NCI-H1436 (cell line): ENCODE data around the gene MFSD6.
A peak's percentile ranks its signal among the peaks of the same experiment; 100 is the strongest.
"Not testable (repeated sequence)": the region's sequence is repeated elsewhere in the genome, so short reads cannot be mapped to it uniquely, and the experiment has no call there.

Source experiments
- DNase-seq: peaks from one replicate; lab custom pipeline; 2025; lab: John Stamatoyannopoulos, UW

Gene MFSD6

GRCh38 chr2:190407662-190408537 is at the start of gene MFSD6:
MFSD6 (plus strand) TSS chr2:190408355; CDS start chr2:190436030, 27,675 bp downstream.
- DNase-seq = peak; percentile 49

- not testable (repeated sequence) for DNase-seq
Observed at GRCh38 chr2:190358655-190359448, 49.3 kb upstream of the MFSD6 start.

GRCh38 chr2:190360561-190360960 is 47.6 kb upstream of the MFSD6 start:
- DNase-seq = no peak

- no peak for DNase-seq
Observed at GRCh38 chr2:190360965-190361364, 47.2 kb upstream of the MFSD6 start.

GRCh38 chr2:190361572-190361971 is 46.6 kb upstream of the MFSD6 start:
- DNase-seq = no peak

- DNase-seq = no peak
Observed at GRCh38 chr2:190362894-190363293, 45.3 kb upstream of the MFSD6 start.

GRCh38 chr2:190365499-190366204 is 42.5 kb upstream of the MFSD6 start:
- no peak for DNase-seq

GRCh38 chr2:190366248-190366753 is 41.9 kb upstream of the MFSD6 start:
- no peak for DNase-seq

GRCh38 chr2:190367091-190367490 is 41.1 kb upstream of the MFSD6 start:
- no peak for DNase-seq

- DNase-seq = no peak
Observed at GRCh38 chr2:190369635-190370034, 38.5 kb upstream of the MFSD6 start.

- DNase-seq = no peak
Observed at GRCh38 chr2:190376083-190376482, 32.1 kb upstream of the MFSD6 start.

- DNase-seq = no peak
Observed at GRCh38 chr2:190376591-190377245, 31.4 kb upstream of the MFSD6 start.

GRCh38 chr2:190378880-190379237 is 29.3 kb upstream of the MFSD6 start:
- no peak for DNase-seq

- DNase-seq = no peak
Observed at GRCh38 chr2:190379249-190379964, 28.7 kb upstream of the MFSD6 start.

GRCh38 chr2:190380962-190381412 is 27.2 kb upstream of the MFSD6 start:
- DNase-seq = no peak

GRCh38 chr2:190382851-190383250 is 25.3 kb upstream of the MFSD6 start:
- DNase-seq = peak; percentile 54

GRCh38 chr2:190387422-190387821 is 20.7 kb upstream of the MFSD6 start:
- no peak for DNase-seq

- no peak for DNase-seq
Observed at GRCh38 chr2:190396271-190396670, 11.9 kb upstream of the MFSD6 start.

GRCh38 chr2:190402986-190403603 is 5.1 kb upstream of the MFSD6 start:
- no peak for DNase-seq

GRCh38 chr2:190404487-190404886 is 3.7 kb upstream of the MFSD6 start:
- no peak for DNase-seq

GRCh38 chr2:190405070-190405469 is 3.1 kb upstream of the MFSD6 start:
- no peak for DNase-seq
